C4-2B (cell line): ENCODE measurements around the gene CLCN3.

Experiments
- CTCF ChIP-seq: fragments of 450-650 bp; conservative IDR thresholded peaks from 2 replicates; pipeline ENCODE4 v1.5.1; 2017; ENCODE audit warnings: mild to moderate bottlenecking
- ZFX ChIP-seq: fragments of 450-650 bp; IDR thresholded peaks from 2 replicates; pipeline ENCODE4 v1.6.1; 2017

- no peak for TF ChIP-seq CTCF
- no peak for TF ChIP-seq ZFX
Measured at GRCh38 chr4:169707958-169708643, 87.7 kb downstream of the CLCN3 start.
